Measurements from ENCODE around the gene RBM26.
"Not testable (repeated sequence)": the region's sequence is repeated elsewhere in the genome, so short reads cannot be mapped to it uniquely, and the experiment has no call there.

Gene RBM26

DNA sequence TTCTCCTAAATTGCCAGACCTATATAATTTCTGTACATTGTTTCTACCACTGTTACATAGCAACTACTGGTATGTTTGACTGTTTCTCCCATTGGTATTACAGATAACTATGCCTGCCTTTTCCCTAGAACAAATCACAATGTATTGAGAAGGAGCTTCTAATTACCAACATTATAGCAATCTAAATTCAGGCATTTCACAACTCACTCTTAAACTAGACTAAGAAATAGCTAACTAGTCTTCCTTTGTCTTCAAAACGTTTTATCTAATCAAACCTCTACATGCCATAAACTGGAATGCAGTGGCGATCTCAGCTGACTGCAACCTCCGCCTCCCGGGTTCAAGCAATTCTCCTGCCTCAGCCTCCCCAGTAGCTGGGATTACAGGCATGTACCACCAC is 18.2 kb downstream of the RBM26 start:
- no peak for DNase-seq

DNA sequence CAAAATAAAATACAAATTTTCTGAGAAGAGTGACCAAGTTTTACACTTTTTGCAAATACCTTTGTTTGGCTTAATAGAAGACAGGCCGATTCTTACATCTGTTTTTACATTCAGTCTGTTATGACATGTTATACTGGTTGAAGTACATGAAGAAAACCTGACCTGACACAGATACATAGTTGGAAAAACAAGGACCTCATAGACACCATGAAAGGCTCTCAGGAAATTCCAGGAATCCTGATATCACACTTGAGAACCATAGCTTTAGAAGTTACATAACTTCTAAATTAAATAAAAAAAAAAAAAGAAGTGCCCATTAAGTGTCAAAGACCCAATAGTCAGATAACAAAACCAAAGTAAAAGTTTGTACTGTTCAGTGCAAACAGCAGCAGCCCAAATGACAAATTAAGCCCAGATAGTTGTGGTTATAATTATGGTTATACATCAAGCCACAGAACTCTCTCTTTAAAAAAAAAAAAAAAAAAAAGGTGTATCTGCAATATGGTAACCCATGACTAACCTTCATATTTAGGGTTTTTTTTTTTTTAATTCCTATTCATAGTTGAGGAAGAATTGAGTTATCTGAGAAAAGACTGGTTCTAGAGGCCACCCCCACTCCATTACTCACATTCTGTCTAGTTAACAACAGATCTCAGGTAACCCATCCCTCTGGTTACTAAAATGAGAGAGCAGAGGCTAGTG is 19.8 kb downstream of the RBM26 start:
- peak in 1 of 56 donors; percentile 8 for DNase-seq

DNA sequence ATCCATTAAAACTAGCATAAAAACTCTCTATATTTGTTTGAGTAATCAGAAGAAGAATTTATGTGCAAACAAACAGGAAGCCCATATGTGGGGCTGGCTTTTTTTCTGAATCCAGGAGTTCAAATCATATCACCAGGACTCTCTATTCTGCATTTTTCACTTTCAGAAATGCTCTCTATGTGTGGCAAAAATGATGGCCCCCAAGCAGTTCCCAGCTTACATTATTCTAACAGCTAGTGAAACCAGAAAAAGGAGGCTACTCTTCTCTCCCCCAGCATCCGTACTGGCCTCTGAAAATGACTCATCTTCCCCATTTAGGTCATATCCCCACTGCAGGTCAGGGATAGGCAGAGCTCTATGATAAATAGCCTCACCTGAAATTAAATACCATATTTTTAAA is 20.4 kb downstream of the RBM26 start:
- no peak for DNase-seq

DNA sequence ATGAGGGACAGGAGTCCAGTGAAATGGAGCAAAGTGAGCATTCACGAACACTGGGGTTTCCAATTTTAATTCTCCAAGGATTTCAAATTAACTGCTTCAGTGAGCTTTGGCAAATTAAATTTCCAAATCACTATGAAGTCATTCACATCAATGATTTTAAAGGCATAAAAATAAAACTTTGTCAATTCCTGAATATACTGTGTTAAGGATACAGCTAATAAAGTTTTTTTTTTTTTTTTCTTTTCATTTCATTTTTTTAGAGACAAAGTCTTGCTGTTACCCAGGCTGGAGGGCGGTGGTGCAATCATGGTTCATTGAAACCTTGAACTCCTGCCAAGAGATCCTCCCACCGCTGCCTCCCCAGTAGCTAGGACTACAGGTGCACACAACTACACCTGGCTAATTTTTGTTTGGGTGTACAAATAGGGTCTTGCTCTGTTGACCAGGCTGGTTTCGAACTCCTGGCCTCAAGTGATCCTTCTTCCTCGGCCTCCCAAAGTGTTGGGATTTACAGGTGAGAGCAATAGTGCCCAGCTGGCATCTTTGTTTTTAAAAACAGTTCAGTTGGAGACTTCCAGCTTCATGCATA is 21.9 kb downstream of the RBM26 start:
- DNase-seq, result peak in 1 of 56 donors; percentile 10

DNA sequence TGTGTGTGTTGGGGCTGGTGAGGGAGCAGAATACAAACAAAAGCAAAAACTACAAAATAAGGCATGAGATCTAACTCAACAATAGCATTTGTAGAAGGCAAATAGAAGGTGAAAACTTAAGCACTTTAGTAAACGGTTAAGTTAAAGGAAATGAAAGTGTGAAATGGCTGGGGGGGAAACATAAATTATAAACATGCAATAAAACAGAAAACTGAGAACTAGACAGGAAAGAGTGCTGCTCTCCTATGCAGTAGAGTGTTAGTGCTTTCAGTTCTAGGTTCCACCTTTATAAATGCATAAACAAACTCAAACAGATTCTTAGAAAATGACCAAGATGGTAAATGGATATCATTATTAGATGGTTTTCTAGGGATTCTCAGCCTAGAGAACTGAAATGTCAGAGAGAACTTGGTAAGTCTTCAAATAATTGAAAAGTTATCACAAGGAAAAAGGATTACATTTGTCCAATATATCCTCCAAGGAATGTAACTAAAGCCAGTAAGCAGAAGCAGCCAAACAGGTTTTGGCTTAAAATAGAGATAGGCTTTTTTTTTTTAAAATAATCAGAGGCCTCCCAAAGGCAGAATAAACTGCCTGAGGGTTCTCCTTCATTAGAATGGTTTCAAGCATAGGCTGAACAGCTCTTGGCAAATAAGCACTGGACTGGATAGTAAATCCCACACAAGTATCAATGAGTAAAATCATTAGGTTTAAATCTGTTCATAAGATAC is 23.3 kb downstream of the RBM26 start:
- no peak for DNase-seq

DNA sequence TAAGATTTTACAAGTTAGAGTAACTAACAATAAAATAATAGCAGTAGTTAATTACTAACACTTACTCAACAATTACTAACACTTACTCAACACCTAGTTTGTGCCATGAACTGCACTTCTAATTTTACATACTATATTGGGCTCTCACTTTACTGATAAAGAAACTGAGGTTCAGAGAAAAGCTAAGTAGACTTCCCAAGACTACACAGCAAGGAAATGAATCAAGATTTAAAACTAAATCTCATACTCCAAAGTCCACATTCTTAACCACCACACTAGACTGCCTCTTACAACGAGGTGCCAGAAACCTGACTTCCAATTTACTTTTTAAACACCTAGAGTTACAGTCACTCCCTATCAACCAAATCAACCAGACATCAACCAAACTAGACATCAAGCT is 25.1 kb downstream of the RBM26 start:
- no peak for DNase-seq

GRCh38 chr13:79379274-79379673 is 26.8 kb downstream of the RBM26 start:
- DNase-seq, result no peak

DNA sequence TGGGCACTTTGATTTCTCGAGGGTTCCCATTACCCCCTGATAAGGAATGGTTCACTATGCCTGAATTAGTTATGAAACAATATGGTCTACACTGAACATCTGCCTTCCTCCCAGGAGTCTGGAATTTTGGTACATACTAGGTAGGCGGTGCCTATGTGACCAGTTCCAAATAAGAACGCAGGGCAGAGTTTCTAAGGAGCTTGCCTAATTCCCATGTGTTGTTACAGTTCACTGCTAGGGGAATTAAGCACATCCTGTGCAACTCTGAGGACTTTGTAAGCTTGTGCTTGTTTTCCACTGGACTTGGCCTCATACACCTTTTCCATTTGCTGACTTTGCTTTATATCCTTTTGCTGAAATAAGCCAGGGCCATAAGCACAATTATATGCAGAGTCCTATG is 29.2 kb downstream of the RBM26 start:
- no peak for DNase-seq

DNA sequence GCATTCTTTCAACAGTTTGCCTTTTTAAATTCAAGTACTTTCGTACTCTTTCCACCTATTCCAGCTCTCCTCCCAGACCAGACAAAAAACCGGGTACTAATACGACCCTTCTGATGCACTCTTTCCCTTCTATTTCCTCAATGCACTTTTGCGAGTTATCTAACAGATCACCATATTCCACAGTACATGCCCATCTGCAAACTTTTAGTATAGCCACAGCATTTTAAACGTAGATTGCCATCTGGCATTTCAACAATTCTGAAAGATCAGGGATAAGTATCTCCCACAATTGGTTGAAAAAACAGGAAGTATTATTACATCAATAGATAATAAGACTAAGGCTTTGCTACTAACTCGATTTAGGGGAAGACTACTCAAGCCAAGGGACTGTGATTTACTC is 31.5 kb downstream of the RBM26 start:
- no peak for DNase-seq

DNA sequence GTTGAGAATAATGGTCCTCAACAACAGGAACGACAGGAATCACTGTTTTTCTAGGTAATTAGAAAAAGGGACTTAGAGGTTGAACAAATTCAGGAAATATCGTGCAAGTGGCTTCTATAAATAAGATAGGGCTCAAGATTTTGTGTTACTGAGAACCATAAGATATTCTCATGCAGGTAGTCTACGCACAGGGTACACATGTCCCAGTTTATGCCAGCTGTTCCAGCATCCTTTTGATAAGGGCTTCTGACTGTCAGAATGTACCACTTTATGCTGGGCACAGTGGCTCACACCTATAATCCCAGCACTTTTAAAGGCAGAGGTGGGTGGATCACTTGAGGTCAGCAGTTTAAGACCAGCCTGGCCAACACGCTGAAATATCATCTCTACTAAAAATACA is 32.1 kb downstream of the RBM26 start:
- no peak for DNase-seq

- no peak for DNase-seq
These were observed 36.8 kb downstream of the RBM26 start for GRCh38 chr13:79369226-79369625.

- no peak for DNase-seq
These were observed 40.1 kb downstream of the RBM26 start for GRCh38 chr13:79365981-79366380.

GRCh38 chr13:79361299-79361698 is 44.8 kb downstream of the RBM26 start:
- DNase-seq, result no peak

DNA sequence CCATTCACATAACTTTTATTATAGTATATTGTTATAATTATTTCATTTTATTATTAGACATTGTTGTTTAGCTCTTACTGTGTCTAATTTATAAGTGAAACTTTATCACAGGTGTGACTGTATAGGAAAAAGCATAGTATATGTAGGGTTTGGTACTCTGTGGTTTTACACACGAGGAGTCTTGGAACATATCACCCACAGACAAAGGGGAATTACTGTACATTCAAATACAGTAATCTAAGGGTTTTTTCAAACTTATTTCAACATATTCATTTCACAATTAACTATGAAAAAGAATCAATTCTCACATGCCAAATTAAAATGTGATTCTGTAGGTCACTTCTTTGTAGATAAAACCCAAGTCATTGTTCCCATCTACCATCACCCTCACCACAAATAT is 46.0 kb downstream of the RBM26 start:
- DNase-seq, result no peak

GRCh38 chr13:79359064-79359463 is 47.0 kb downstream of the RBM26 start:
- DNase-seq, result no peak

DNA sequence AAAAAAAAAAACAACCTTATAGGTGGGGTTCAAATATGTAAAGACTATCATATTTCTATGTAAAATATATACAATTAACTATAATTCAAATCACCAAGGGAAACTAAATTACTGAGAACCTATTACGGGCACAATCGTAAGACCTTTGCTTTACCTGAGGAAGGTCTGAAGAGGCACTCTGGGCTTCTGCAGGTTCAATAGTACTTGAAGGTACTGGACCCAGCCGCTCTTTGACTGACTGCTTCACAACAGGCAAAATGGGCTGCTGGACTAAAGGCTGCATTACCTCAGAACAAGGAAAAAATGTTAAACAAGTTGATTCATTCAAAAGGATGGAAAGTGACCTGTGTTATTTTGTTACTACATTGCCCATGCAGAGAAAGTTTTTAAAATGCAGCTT is 51.8 kb downstream of the RBM26 start:
- no peak for DNase-seq

DNA sequence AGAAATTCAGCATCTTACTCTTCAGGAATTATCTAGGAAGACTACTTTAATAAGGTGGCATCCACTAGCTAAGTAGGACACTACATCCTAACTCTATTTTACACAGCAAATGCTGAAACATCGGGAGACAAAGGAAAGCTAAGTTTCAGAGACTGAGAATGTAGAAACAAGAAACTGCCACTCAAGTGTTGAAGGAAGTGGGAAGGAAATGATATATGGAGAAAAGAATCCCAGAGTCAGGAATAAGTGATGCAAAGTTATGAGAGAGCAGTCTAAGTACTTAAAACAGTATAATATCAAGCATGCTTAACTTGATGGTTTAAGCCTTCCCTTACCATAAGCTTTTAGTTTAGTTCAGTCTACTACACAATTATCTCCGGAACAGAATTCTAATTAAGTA is 52.4 kb downstream of the RBM26 start:
- DNase-seq, result no peak

GRCh38 chr13:79352107-79352506 is 53.9 kb downstream of the RBM26 start:
- no peak for DNase-seq

- DNase-seq, result not testable (repeated sequence)
These were observed 56.4 kb downstream of the RBM26 start for GRCh38 chr13:79349608-79350007.

DNA sequence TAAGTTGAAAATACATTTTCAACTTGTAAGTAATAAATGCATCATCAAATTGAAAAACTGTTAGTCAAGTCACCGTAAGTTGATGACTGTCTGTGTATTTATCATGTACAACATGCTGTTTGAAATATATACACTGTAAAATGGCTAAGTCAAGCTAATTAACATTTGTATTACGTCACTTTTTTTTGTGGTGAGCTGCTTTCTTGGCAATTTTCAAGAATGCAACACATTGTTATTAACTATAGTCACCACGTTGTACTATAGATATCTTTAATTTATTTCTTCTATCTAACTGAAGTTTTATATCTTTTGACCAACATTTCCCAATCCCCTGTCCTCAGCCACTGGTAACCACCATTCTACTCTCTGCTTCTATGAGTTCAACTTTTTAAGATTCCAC is 57.0 kb downstream of the RBM26 start:
- no peak for DNase-seq

DNA sequence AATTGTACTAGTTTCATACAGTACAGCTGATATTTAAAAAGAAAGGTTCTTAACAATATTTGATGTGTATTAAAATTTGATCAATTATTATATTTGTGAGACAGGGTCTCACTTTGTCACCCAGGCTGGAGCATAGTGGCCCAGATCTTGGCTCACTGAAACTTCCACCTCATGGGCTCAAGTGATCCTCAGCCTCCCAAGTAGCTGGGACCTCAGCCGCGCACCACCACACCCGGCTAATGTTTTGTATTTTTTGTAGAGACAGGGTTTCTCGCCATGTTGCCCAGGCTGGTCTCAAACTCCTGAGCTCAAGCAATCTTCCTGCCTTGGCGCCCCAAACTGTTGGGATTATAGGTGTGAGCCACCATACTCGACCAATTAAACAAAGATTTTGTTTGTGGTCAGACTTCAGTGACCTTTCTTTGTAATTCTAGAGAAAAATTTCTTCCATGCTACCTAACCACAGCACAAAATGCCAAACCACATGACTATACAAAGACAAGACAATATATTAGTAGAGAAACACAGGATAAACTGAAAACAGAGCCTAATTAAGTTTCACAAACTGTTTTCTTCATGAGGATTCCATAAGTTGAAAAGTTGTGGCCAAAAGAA is 59.6 kb downstream of the RBM26 start:
- no peak for DNase-seq

GRCh38 chr13:79341202-79341601 is 64.9 kb downstream of the RBM26 start:
- no peak for DNase-seq
